Ovary (tissue), 3 donors: ENCODE results near the gene SOCS6.

ENCODE experiments used
- EP300 ChIP-seq: sonication (generic); formaldehyde crosslinking; IDR thresholded peaks from one replicate; pipeline ENCODE4 v1.6.1; 2017; ENCODE audit warnings: antibody characterized with exemption
- POLR2A ChIP-seq: fragments of 450-650 bp; IDR thresholded peaks from one replicate; pipeline ENCODE4 v1.6.1; 2017; ENCODE audit warnings: antibody characterized with exemption, mild to moderate bottlenecking, moderate library complexity
- TF ChIP-seq, protein P1 (sequence below), 3 donors: fragments of 450-650 bp in 2 of 3; fragments of 200-600 bp in 1 of 3; IDR thresholded peaks; one replicate each; pipeline versions ENCODE4 v1.5.1 to v1.8.0; 2016 to 2022; ENCODE audit warnings: antibody characterized with exemption in 3 of 3, mild to moderate bottlenecking in 1 of 3
- donor health status: DM: no; HTN: no; CAD: no.

DNA sequence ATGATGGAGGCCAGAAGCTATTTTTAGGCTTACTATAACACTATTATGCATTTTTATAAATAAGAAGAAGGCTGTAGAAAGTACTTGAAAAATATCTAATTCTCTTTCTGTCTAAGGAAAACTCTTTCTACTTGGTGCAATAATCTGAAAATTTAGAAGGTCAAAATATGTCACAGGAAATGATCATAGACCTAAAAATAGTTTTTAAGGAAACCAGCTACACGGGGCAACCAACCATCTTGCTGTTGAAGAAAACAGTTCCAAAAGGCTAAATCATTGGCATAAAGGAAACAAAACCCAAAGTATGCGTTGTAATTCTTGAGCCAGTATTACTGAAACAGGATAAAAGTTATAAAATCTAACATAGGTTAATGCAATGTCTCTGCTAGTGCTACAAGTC lies 40.2 kb downstream of the SOCS6 start:
- TF ChIP-seq, protein P1, sequence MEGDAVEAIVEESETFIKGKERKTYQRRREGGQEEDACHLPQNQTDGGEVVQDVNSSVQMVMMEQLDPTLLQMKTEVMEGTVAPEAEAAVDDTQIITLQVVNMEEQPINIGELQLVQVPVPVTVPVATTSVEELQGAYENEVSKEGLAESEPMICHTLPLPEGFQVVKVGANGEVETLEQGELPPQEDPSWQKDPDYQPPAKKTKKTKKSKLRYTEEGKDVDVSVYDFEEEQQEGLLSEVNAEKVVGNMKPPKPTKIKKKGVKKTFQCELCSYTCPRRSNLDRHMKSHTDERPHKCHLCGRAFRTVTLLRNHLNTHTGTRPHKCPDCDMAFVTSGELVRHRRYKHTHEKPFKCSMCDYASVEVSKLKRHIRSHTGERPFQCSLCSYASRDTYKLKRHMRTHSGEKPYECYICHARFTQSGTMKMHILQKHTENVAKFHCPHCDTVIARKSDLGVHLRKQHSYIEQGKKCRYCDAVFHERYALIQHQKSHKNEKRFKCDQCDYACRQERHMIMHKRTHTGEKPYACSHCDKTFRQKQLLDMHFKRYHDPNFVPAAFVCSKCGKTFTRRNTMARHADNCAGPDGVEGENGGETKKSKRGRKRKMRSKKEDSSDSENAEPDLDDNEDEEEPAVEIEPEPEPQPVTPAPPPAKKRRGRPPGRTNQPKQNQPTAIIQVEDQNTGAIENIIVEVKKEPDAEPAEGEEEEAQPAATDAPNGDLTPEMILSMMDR (IDR thresholded peaks at IDR 0.05): no peak
- TF ChIP-seq EP300 (no peak), POLR2A (no peak)
